ENCODE results near the gene ITPR1.

The ITPR1 gene

GRCh38 chr3:4514321-4514720 lies 21.2 kb downstream of the ITPR1 start:
- POLR2A ChIA-PET (ENCODE audit: low non-redundant PET), result no interaction called here
- no peak for TF ChIP-seq CTCF (conservative IDR thresholded peaks at IDR 0.05; ENCODE audit: low read depth)
- CTCF ChIA-PET, result no interaction called here
- no peak overlapping the region for H3K27ac ChIP-seq
- no peak for DNase-seq (ENCODE audit: low spot score)

- POLR2A ChIA-PET (ENCODE audit: low non-redundant PET), result no interaction called here
- no peak for TF ChIP-seq CTCF (conservative IDR thresholded peaks at IDR 0.05; ENCODE audit: low read depth)
- no peak for DNase-seq (ENCODE audit: low spot score)
- CTCF ChIA-PET, result no interaction called here
- no peak overlapping the region for H3K27ac ChIP-seq
These were observed 21.8 kb downstream of the ITPR1 start for GRCh38 chr3:4514916-4515315.

DNA sequence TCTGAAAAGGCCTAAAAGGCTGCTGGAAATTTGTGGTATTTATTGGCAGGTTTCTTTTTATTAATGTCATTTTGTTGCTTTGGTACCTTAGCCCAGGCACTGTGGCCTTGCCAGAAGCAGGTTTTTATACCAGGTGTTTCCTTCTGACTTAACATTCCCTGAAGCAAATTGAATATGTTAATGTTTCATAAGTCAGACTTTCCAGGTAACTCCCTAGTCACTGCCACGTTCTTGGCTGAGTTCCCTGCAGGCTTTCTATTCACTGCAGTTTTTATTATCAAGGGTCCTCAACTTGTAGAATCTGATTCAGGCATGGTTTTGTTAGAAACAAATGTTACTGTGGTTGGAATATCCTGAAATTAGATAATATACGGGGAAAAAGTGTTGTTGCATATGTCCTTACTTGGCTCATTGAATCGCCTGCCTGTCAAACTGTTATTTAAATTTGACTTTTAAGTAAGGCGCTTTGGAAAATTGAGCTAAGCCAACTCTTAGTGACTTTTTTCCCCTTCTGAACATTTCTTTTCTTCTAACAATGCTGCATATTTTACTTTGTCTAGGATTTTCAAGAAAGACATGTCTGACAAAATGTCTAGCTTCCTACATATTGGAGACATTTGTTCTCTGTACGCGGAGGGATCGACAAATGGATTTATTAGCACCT lies 22.9 kb downstream of the ITPR1 start:
- ChIA-PET CTCF (interaction anchor here (0.6 kb wide), 1 partner anchor 99 kb away, joined by 3 read pairs; no protein-coding TSS in a partner anchor), POLR2A (ENCODE audit: low non-redundant PET) (no interaction called here)
- TF ChIP-seq CTCF (conservative IDR thresholded peaks at IDR 0.05; ENCODE audit: low read depth), result no peak
- no peak overlapping the region for H3K27ac ChIP-seq
- DNase-seq (ENCODE audit: low spot score), result no peak

DNA sequence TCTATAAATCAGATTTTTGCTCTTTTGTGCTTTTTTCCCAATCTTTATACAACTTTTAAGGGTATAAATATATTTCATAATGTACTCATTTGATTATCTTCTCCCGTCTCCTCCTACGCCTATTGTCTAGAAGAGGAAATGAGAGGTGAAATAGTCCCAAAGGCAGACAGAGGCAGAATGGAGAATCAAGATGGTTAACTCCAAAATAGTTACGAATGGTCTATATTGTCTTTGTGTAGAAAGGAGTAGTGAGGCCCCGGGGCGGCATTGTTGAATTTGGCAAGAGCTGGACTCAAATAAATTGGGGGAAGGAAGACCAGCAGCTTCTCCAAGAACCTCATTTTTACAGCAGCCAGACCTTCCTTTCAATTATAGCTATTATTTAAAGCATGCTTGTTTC lies 23.9 kb downstream of the ITPR1 start:
- H3K27ac ChIP-seq, result no peak overlapping the region
- ChIA-PET CTCF (no interaction called here), POLR2A (ENCODE audit: low non-redundant PET) (no interaction called here)
- TF ChIP-seq CTCF (conservative IDR thresholded peaks at IDR 0.05; ENCODE audit: low read depth), result no peak
- no peak for DNase-seq (ENCODE audit: low spot score)

DNA sequence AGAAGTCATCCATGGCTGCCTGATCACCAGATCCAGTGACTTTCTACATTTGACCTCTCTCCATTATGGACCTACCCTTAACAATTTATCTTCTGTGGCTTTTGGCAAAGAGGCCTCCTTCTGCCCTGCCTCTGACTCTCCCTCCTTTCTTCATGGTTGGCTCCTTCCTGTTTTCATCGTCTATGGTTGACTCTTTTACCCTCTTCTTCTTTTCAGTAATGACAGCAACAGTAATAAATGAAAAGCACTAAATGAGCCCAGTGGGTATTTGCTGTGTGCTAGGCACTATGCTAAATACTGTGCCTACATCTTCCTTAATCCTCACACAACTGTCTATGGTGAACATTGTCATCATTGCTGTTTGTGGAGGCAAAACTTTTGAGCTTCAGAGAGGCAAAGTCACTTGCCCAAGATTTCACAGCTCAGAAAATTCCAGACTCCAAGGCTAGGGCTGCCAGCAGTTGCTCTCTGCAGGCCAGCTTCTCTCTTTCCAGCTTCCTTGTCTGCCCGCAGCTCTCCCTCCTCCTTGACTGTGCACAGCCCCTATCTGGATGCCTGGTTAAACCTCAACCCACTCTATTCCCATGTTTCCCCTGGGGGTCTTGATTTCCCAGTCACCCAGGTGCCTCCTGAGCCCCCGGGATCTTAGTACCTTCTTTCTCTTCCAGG lies 24.6 kb downstream of the ITPR1 start:
- TF ChIP-seq CTCF (conservative IDR thresholded peaks at IDR 0.05; ENCODE audit: low read depth), result no peak
- ChIA-PET POLR2A (ENCODE audit: low non-redundant PET) (no interaction called here), CTCF (no interaction called here)
- DNase-seq (ENCODE audit: low spot score), result no peak
- no peak overlapping the region for H3K27ac ChIP-seq

DNA sequence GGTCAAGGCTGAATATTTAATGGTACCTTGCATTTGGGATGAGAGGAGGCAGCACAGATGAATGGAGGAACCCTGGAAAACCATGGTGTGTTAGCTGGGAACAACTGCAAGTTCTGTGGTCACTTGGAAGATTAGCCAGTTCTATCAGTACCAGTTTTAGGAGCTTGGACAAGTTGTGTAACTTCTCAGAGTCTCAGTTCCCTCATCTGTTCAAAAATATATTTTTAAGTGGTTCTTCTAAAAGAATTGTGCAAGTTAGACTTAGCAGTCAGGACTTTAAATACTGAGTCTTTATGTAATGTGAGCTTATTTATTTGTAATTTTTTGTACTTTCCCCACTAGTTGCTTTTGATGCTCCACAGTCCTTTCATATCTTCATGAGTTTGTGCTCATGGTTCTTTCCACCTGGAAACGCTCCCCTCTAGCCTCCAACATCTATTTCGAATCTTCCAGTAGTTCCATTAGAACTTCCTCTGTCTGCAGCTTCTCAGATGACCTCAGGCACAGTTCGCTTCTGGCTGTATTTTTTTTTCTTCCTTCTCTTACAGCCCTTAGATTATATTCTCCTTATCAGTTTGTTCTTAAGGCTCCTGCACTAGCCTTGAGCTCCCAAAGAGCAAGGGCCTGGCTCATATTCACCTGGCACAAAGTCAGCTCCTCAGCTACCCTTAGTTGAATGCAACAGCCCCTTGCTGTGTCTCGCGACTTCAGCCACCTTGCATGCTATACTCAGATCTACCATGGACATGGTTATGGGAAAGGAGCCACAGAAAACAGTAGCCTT lies 27.1 kb downstream of the ITPR1 start:
- ChIA-PET POLR2A (ENCODE audit: low non-redundant PET) (no interaction called here), CTCF (interaction anchor here (0.6 kb wide), 2 partner anchors 13 to 62 kb away, joined by 4 to 5 read pairs; no protein-coding TSS in a partner anchor)
- TF ChIP-seq CTCF (conservative IDR thresholded peaks at IDR 0.05; ENCODE audit: low read depth), result no peak
- DNase-seq (ENCODE audit: low spot score), result no peak
- no peak overlapping the region for H3K27ac ChIP-seq
